ENCODE measurements around the gene WNT8B.

- TF ChIP-seq CTCF (IDR thresholded peaks at IDR 0.05): no peak
- no peak for TF ChIP-seq POLR2A (IDR thresholded peaks at IDR 0.05)
These were observed 27.7 kb downstream of the WNT8B start for GRCh38 chr10:100490531-100490930.

All from uterus (tissue), 2 donors.